ENCODE data around the gene HPN.
"Not testable (repeated sequence)": the region's sequence is repeated elsewhere in the genome, so short reads cannot be mapped to it uniquely, and the experiment has no call there.

DNA sequence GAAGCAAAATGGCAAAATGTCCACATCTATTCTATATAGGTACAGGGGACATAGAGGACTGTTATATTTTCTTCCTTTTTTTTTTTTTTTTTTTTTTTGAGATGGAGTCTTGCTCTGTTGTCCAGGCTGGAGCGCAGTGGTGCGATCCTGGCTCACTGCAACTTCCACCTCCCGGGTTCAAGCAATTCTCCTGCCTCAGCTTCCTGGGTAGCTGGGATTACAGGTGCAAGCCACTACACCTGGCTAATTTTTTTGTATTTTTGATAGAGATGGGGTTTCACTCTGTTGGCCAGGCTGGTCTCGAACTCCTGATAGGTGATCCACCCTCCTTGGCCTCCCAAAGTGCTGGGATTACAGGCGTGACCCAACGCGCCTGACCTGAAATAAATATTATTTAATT lies 43.3 kb upstream of the HPN start:
- TF ChIP-seq HDAC6 (IDR thresholded peaks at IDR 0.05; ENCODE audit: unreplicated experiment); FOS (IDR thresholded peaks at IDR 0.05; ENCODE audit: borderline replicate concordance, extremely low read depth, insufficient read length); PML (IDR thresholded peaks at IDR 0.05; ENCODE audit: low read length); POLR2A (IDR thresholded peaks at IDR 0.05; ENCODE audit: low read depth, low read length); SMC3 (IDR thresholded peaks at IDR 0.05; ENCODE audit: borderline replicate concordance, low read length): not testable (repeated sequence)
- TF ChIP-seq, protein P1, sequence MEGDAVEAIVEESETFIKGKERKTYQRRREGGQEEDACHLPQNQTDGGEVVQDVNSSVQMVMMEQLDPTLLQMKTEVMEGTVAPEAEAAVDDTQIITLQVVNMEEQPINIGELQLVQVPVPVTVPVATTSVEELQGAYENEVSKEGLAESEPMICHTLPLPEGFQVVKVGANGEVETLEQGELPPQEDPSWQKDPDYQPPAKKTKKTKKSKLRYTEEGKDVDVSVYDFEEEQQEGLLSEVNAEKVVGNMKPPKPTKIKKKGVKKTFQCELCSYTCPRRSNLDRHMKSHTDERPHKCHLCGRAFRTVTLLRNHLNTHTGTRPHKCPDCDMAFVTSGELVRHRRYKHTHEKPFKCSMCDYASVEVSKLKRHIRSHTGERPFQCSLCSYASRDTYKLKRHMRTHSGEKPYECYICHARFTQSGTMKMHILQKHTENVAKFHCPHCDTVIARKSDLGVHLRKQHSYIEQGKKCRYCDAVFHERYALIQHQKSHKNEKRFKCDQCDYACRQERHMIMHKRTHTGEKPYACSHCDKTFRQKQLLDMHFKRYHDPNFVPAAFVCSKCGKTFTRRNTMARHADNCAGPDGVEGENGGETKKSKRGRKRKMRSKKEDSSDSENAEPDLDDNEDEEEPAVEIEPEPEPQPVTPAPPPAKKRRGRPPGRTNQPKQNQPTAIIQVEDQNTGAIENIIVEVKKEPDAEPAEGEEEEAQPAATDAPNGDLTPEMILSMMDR (IDR thresholded peaks at IDR 0.05 in 2 of 3, conservative IDR thresholded peaks at IDR 0.05 in 1 of 3; ENCODE audit: control insufficient read depth in 2 of 3, extremely low read depth in 1 of 3, insufficient read depth in 1 of 3, low read depth in 3 of 3, low read length in 3 of 3): not testable (repeated sequence)
- TF ChIP-seq, protein P2, sequence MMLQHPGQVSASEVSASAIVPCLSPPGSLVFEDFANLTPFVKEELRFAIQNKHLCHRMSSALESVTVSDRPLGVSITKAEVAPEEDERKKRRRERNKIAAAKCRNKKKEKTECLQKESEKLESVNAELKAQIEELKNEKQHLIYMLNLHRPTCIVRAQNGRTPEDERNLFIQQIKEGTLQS (IDR thresholded peaks at IDR 0.05; ENCODE audit: borderline replicate concordance, extremely low read depth, low read depth, low read length): not testable (repeated sequence)
